B cell (primary cell): ENCODE results near the gene EHD4. TPM values are rescaled to one million over a fixed set of nuclear protein-coding genes. Genes with fewer than 3 reads are reported as not detected.

Experiments
- ATAC-seq: fragments of 200-7000 bp; cut with Tn5 transposase; one replicate; pipeline ENCODE4 v1.10.0; 2021; ENCODE audit warnings: low read depth, mild to moderate bottlenecking, moderate number of reproducible peaks, moderate library complexity
- CTCF ChIA-PET: fragments of 350-600 bp; sonication (Branson Sonifier 250); formaldehyde crosslinking; loops from one replicate; lab custom pipeline; 2021; ENCODE audit warnings: antibody characterized with exemption, inconsistent platforms; lab: Charles Lee
- POLR2A ChIA-PET: fragments of 350-600 bp; sonication (Branson Sonifier 250); formaldehyde crosslinking; loops from one replicate; lab custom pipeline; 2021; ENCODE audit warnings: antibody characterized with exemption; lab: Charles Lee
- DNase-seq: peaks from one replicate; pipeline ENCODE4 v3.0.0; 2013
- H2AFZ ChIP-seq: 2 replicates; pipeline ENCODE4 v1.6.1; 2012; ENCODE audit warnings: mild to moderate bottlenecking, low read depth, low read length; ENCODE audit not compliant: insufficient read depth, poor library complexity, severe bottlenecking
- H3K27ac ChIP-seq, 2 donors: 1 replicate in 1 of 2; 2 replicates in 1 of 2; pipeline ENCODE4 v1.5.1; 2012 to 2013; ENCODE audit warnings: low read length in 2 of 2, mild to moderate bottlenecking in 2 of 2, moderate library complexity in 1 of 2
- H3K27me3 ChIP-seq, 4 experiments: fragments of 200-600 bp in 1 of 4; sonication (generic) in 1 of 4; replicated peaks in 1 of 4; 1 replicate in 2 of 4; 2 replicates in 2 of 4; pipeline versions ENCODE4 v1.6.1 to v1.7.0; 2013 to 2016; ENCODE audit warnings: low read length in 3 of 4, mild to moderate bottlenecking in 2 of 4, mixed read lengths in 1 of 4, moderate library complexity in 1 of 4; ENCODE audit not compliant: insufficient read depth in 4 of 4, control insufficient read depth in 3 of 4; ENCODE audit errors: control extremely low read depth in 1 of 4
- H3K36me3 ChIP-seq, 2 experiments: replicated peaks in 1 of 2; 1 replicate in 1 of 2; 2 replicates in 1 of 2; pipeline versions ENCODE4 v1.6.1 to v1.7.1; 2013; ENCODE audit warnings: low read length in 1 of 2; ENCODE audit not compliant: insufficient read depth in 2 of 2, control insufficient read depth in 1 of 2; ENCODE audit errors: control extremely low read depth in 1 of 2, extremely low read depth in 1 of 2
- H3K4me1 ChIP-seq, 2 donors: fragments of 200-600 bp in 1 of 2; sonication (generic) in 1 of 2; 1 replicate in 1 of 2; 2 replicates in 1 of 2; pipeline versions ENCODE4 v1.5.1 to v1.6.1; 2013 to 2017; ENCODE audit warnings: low read length in 2 of 2; ENCODE audit not compliant: control insufficient read depth in 2 of 2, insufficient read depth in 2 of 2
- H3K4me2 ChIP-seq: replicated peaks from 2 replicates; pipeline ENCODE3; 2012; ENCODE audit warnings: mild to moderate bottlenecking, low read depth, low read length; ENCODE audit not compliant: poor library complexity, severe bottlenecking
- H3K4me3 ChIP-seq, 5 experiments: fragments of 200-600 bp in 1 of 5; sonication (generic) in 1 of 5; 1 replicate in 3 of 5; 2 replicates in 2 of 5; pipeline versions ENCODE4 v1.5.1 to v1.7.0; 2011 to 2016; ENCODE audit warnings: low read length in 4 of 5, mild to moderate bottlenecking in 4 of 5, low read depth in 2 of 5, control low read depth in 1 of 5, moderate library complexity in 1 of 5; ENCODE audit not compliant: insufficient read depth in 1 of 5; ENCODE audit errors: control extremely low read depth in 1 of 5, extremely low read depth in 1 of 5
- H3K79me2 ChIP-seq: fragments of 200-600 bp; sonication (generic); one replicate; pipeline ENCODE4 v1.6.0; 2016; ENCODE audit warnings: low read length; ENCODE audit not compliant: control insufficient read depth, insufficient read depth
- H3K9ac ChIP-seq: fragments of 200-600 bp; sonication (generic); 2 replicates; pipeline ENCODE4 v1.6.1; 2017; ENCODE audit warnings: mild to moderate bottlenecking, low read length, moderate library complexity
- H3K9me3 ChIP-seq, 3 donors: one replicate each; pipeline versions ENCODE4 v1.6.1 to v1.7.1; 2013; ENCODE audit warnings: low read length in 2 of 3; ENCODE audit not compliant: control insufficient read depth in 2 of 3, insufficient read depth in 1 of 3; ENCODE audit errors: control extremely low read depth in 1 of 3
- H4K20me1 ChIP-seq: 2 replicates; pipeline ENCODE4 v1.6.0; 2012; ENCODE audit warnings: mild to moderate bottlenecking, low read length; ENCODE audit not compliant: insufficient read depth, control insufficient read depth, poor library complexity, severe bottlenecking
- H3K27ac Mint-ChIP-seq: one replicate; pipeline ENCODE4 v1.8.0; 2021; ENCODE audit warnings: mixed read lengths
- H3K27me3 Mint-ChIP-seq: one replicate; pipeline ENCODE4 v1.8.0; 2021; ENCODE audit warnings: mixed read lengths
- H3K4me1 Mint-ChIP-seq: one replicate; pipeline ENCODE4 v1.8.0; 2021; ENCODE audit warnings: mixed read lengths
- H3K4me3 Mint-ChIP-seq: one replicate; pipeline ENCODE4 v1.8.0; 2021; ENCODE audit warnings: mixed read lengths
- H3K9me3 Mint-ChIP-seq: one replicate; pipeline ENCODE4 v1.8.0; 2022; ENCODE audit warnings: mixed read lengths; ENCODE audit not compliant: insufficient read depth
- CTCF ChIP-seq: fragments of 200-600 bp; IDR thresholded peaks from one replicate; pipeline ENCODE4 v1.8.0; 2022; ENCODE audit warnings: antibody characterized with exemption, mild to moderate bottlenecking
- EZH2 ChIP-seq: IDR thresholded peaks from 2 replicates; pipeline ENCODE4 v1.6.1; 2012; ENCODE audit warnings: borderline replicate concordance, low read depth, mild to moderate bottlenecking, moderate library complexity, low read length; ENCODE audit not compliant: insufficient read depth, poor library complexity, severe bottlenecking
- WGBS: methylation state at CpG from one replicate; pipeline ENCODE4 v1.1.5; 2013; ENCODE audit warnings: missing lambda C conversion rate; ENCODE audit not compliant: insufficient coverage; 5-methylcytosine and 5-hydroxymethylcytosine counted together
- intact Hi-C: fragments of 100-400 bp; cut with micrococcal nuclease; formaldehyde crosslinking; loops from one replicate; pipeline ENCODE4 v1.10.0; 2022
- polyA plus RNA-seq: library from polyadenylated mRNA; depleted of rRNA; stranded (reverse); fragments of >200 nt; gene quantifications from 2 replicates; pipeline ENCODE4 v1.2.3, GENCODE V29; 2012
- total RNA-seq, 2 donors: library from RNA; stranded (reverse); fragments of 120-200 nt in 1 of 2; gene quantifications; 1 replicate in 1 of 2; 2 replicates in 1 of 2; pipeline versions ENCODE4 v1.2.3 to v1.2.4, GENCODE V29; 2013 to 2022

The EHD4 gene
- total and polyA plus RNA-seq, 2 donors (not counting 1 experiment from before 2014, with no cell fraction given), result 3.1 to 12.7 TPM

- Histone ChIP-seq H3K27ac (peak overlapping the region; percentile 20 to 78), H3K9me3 (no peaks in the 10 kb centered on the region), H3K4me3 (no peak overlapping the region), H3K9ac (no peak overlapping the region), H3K36me3 (peaks cover 3 to 8% of the 10 kb centered on the region in 2 experiments), H3K4me2 (no peak overlapping the region), H3K4me1 (peaks cover 17 to 35% of the 10 kb centered on the region in 2 donors), H4K20me1 (no peaks in the 10 kb centered on the region), H3K27me3 (no peaks in the 10 kb centered on the region), H2AFZ (no peak overlapping the region), H3K79me2 (peaks cover 17% of the 10 kb centered on the region)
- Mint-ChIP-seq H3K4me3 (no peak overlapping the region), H3K9me3 (no peaks in the 10 kb centered on the region), H3K27ac (peak overlapping the region; percentile 82), H3K27me3 (no peaks in the 10 kb centered on the region), H3K4me1 (peaks cover 34% of the 10 kb centered on the region)
- ChIA-PET CTCF (interaction anchor here (1.2 to 4.2 kb wide), 6 partner anchors 8 to 164 kb away, joined by 3 to 19 read pairs (median 8); partner anchors contain the start of gene MAPKBP1), POLR2A (interaction anchor here (0.6 kb wide), 1 partner anchor 1495 kb away, joined by 5 read pairs; no protein-coding TSS in a partner anchor)
- intact Hi-C loops, result loop anchor here (2.0 kb wide), 1 partner anchor 15 kb away; no protein-coding TSS in a partner anchor
- ATAC-seq (no peak), DNase-seq (no peak)
- TF ChIP-seq CTCF (no peak), EZH2 (no peak)
- WGBS, result 83% methylated on average over 2 of the region's 4 CpGs
These were observed 34.8 kb downstream of the EHD4 start for GRCh38 chr15:41937568-41937923.
